IMR-90 (cell line): Measurements from ENCODE around the gene GTF2F1.

ENCODE experiments used
- CTCF ChIP-seq: conservative IDR thresholded peaks from 2 replicates; pipeline ENCODE4 v1.5.1; 2012; ENCODE audit warnings: mild to moderate bottlenecking, low read depth, low read length, improper control_type of control experiment
- RAD21 ChIP-seq: IDR thresholded peaks from 2 replicates; pipeline ENCODE4 v1.6.1; 2012; ENCODE audit warnings: low read length, improper control_type of control experiment
- SMC3 ChIP-seq: fragments of 150-350 bp; IDR thresholded peaks from 2 replicates; pipeline ENCODE4 v1.6.1; 2016; ENCODE audit warnings: low read depth, mild to moderate bottlenecking, antibody characterized with exemption, low read length, moderate library complexity

DNA sequence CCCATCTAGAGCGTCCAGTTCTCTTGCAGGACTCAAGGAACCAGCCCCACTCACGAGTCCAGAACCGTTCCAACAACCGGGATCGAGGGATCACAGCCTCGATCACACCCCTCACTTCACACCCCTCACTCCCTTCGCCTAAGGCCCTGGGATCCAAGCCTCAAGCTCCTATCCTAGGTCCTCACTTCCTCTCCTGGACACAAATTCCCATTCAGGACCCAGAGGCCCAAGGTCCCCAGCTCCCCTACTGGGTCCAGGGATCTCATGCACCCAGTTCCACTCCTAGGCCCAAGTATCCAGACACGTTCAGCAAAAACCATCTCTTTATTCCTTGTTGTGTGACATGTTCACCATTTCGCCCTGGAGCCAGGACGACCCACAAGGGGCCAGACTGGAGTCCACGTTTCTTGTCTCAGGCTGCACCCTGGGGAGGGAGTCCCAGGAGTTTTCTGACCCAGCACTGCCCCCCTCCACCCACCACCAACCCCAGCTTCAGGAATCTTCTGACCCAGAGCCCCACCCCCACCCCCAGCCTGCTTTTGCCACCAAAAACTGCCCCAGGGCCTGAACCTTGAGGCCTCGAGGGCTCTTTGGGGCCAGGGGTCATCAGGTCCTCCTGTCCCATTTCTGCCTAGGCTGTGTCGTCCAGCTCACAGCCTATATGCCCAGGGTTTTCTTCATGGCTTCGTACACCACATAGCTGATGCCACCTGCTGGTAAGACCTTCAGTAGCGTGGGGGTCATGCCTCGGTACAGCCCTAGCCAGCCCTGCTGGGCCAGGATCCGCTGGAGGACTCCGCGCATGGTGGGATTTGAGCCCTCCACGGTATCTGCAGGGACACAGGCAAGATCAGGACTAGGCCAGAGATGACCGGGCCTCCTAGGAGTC is 33.0 kb upstream of the GTF2F1 start:
- TF ChIP-seq SMC3 (no peak), CTCF (no peak), RAD21 (no peak)
